Fibroblast of the conjunctiva (primary cell): ENCODE data around the gene INAVA.
"Not testable (repeated sequence)": the region's sequence is repeated elsewhere in the genome, so short reads cannot be mapped to it uniquely, and the experiment has no call there.

Experiments used
- DNase-seq: peaks from one replicate; pipeline ENCODE4 v3.0.0-alpha.2; 2010; ENCODE audit warnings: low read depth

The INAVA gene

GRCh38 chr1:200922406-200922805 lies 27.7 kb downstream of the INAVA start:
- DNase-seq, result no peak

GRCh38 chr1:200923601-200924000 lies 28.9 kb downstream of the INAVA start:
- DNase-seq, result no peak

- DNase-seq, result no peak
Observed at GRCh38 chr1:200925831-200926230, 31.1 kb downstream of the INAVA start.

- DNase-seq, result no peak
Observed at GRCh38 chr1:200929530-200930278, 35.0 kb downstream of the INAVA start.

- not testable (repeated sequence) for DNase-seq
Observed at GRCh38 chr1:200930285-200930684, 35.6 kb downstream of the INAVA start.

GRCh38 chr1:200931776-200932175 lies 37.1 kb downstream of the INAVA start:
- no peak for DNase-seq

GRCh38 chr1:200934676-200935245 lies 40.1 kb downstream of the INAVA start:
- no peak for DNase-seq

- not testable (repeated sequence) for DNase-seq
Observed at GRCh38 chr1:200935286-200935962, 40.7 kb downstream of the INAVA start.

GRCh38 chr1:200938955-200939354 lies 44.3 kb downstream of the INAVA start:
- DNase-seq, result no peak

GRCh38 chr1:200945111-200945510 lies 50.4 kb downstream of the INAVA start:
- no peak for DNase-seq

- no peak for DNase-seq
Observed at GRCh38 chr1:200947059-200947566, 52.4 kb downstream of the INAVA start.

GRCh38 chr1:200949626-200950025 lies 54.9 kb downstream of the INAVA start:
- no peak for DNase-seq

- no peak for DNase-seq
Observed at GRCh38 chr1:200951016-200951415, 56.3 kb downstream of the INAVA start.

GRCh38 chr1:200954434-200954833 lies 59.7 kb downstream of the INAVA start:
- no peak for DNase-seq

- DNase-seq, result no peak
Observed at GRCh38 chr1:200958597-200958996, 63.9 kb downstream of the INAVA start.

- DNase-seq, result no peak
Observed at GRCh38 chr1:200959411-200959921, 64.8 kb downstream of the INAVA start.

- DNase-seq, result no peak
Observed at GRCh38 chr1:200960236-200960947, 65.7 kb downstream of the INAVA start.

- no peak for DNase-seq
Observed at GRCh38 chr1:200960948-200961340, 66.2 kb downstream of the INAVA start.

- not testable (repeated sequence) for DNase-seq
Observed at GRCh38 chr1:200962151-200962550, 67.5 kb downstream of the INAVA start.

GRCh38 chr1:200962631-200963030 lies 67.9 kb downstream of the INAVA start:
- DNase-seq, result no peak

- no peak for DNase-seq
Observed at GRCh38 chr1:200963076-200963475, 68.4 kb downstream of the INAVA start.

GRCh38 chr1:200963888-200964287 lies 69.2 kb downstream of the INAVA start:
- DNase-seq, result not testable (repeated sequence)
